ENCODE measurements around the gene DPPA4. TPM values are rescaled to one million over a fixed set of nuclear protein-coding genes. Genes with fewer than 3 reads are reported as not detected.

Gene DPPA4, protein sequence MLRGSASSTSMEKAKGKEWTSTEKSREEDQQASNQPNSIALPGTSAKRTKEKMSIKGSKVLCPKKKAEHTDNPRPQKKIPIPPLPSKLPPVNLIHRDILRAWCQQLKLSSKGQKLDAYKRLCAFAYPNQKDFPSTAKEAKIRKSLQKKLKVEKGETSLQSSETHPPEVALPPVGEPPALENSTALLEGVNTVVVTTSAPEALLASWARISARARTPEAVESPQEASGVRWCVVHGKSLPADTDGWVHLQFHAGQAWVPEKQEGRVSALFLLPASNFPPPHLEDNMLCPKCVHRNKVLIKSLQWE
- not detected in 5 replicates for total RNA-seq (2022; extraction: Qiagen RNA extraction; ENCODE audit: low read depth)

DNA sequence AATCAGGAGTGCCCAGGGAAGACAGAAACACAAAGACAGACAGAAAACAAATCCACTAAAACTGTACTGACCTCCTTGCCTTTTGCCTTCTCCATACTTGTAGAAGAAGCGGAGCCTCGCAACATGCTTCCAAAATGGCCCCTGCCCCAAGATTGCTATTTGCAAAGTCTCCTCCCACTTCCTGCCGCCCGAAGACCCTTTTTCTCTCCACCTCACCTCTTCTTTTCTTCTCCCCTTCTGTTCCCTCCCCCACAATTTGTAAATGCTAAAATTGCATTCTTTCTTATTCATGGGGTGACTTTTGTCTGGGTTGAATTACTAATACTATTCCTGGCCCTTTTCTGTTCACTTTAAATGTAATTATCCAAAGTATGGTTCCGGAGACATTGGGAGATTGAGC is at the start of gene DPPA4:
Gene DPPA4 (minus strand): TSS at position 154 of the 400 bp plus-strand sequence. CDS start 29 bp downstream, at position 125.

DNA sequence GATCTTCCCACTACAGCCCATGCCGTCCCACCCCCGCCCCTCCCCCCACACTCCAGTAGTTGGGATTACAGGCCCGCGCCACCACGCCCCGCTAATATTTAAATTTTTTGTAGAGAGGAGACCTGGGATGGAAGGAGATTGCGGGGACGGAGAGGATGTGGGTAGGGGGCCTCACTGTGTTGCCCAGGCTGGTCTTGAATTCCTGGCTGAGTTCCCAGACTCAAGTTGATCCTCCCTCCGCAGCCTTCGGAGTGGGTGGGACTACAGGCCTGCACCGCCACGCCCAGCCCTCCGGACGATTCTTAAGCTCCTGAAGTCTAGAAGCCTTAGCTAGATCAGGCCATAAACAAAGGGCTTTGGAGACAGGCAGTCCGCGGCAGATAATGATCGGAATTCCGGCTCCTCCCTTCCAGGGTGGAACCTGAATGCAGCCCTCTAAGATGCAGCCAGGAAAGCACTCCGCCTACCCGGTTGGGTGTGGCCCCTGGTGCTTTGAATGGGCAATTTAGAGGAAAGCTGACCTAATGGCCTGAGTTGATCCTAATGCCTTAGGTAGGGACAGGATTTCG is 21.1 kb downstream of the DPPA4 start, which contains the start of gene DPPA2:
Gene DPPA2 (minus strand): TSS at position 356 of the 569 bp plus-strand sequence. CDS start 1,975 bp downstream, outside the sequence.

Other genes with a start within 250 kb of the DPPA4 start
- gene MORC1, start 219.4 kb downstream of the DPPA4 start, total RNA-seq (2022; extraction: Qiagen RNA extraction; ENCODE audit: low read depth) = not detected in 5 replicates
- not detected in 5 replicates for gene C3orf85, start 200.8 kb downstream of the DPPA4 start, total RNA-seq (2022; extraction: Qiagen RNA extraction; ENCODE audit: low read depth)
- not detected in 5 replicates for gene DPPA2, start 21.0 kb downstream of the DPPA4 start, total RNA-seq (2022; extraction: Qiagen RNA extraction; ENCODE audit: low read depth)